DND-41 (cell line): ENCODE data around the gene PLPPR1.

Source experiments
- EZH2 ChIP-seq: IDR thresholded peaks from 3 replicates; pipeline ENCODE4 v1.6.1; 2012; ENCODE audit warnings: borderline replicate concordance, low read depth, mild to moderate bottlenecking, moderate library complexity, low read length, inconsistent platforms; ENCODE audit not compliant: severe bottlenecking
- TF ChIP-seq, protein P1 (sequence below): IDR thresholded peaks from 2 replicates; pipeline ENCODE4 v1.5.1; 2012; ENCODE audit warnings: borderline replicate concordance, low read length, moderate library complexity, mild to moderate bottlenecking; ENCODE audit not compliant: poor library complexity, severe bottlenecking; ENCODE audit errors: extremely low read depth

DNA sequence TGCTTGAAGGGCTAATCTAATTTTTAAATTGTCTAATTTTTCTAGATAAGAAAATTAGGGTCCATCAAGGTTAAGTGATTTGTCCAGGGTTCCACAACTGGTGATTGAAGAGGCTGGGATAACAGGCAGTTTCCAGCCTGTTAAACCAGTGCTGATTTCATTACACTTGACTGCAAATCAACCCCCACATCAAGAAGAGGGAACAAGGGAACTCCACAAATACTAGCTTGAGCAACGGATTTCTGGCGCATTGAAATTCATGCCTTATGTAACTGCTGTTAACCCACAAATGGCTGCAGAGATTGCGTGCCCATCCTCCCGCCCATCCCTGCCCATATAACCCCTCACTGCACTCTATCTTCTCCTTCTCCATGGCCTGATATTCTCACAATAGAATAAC, 10.0 kb downstream of the PLPPR1 start:
- TF ChIP-seq, protein P1, sequence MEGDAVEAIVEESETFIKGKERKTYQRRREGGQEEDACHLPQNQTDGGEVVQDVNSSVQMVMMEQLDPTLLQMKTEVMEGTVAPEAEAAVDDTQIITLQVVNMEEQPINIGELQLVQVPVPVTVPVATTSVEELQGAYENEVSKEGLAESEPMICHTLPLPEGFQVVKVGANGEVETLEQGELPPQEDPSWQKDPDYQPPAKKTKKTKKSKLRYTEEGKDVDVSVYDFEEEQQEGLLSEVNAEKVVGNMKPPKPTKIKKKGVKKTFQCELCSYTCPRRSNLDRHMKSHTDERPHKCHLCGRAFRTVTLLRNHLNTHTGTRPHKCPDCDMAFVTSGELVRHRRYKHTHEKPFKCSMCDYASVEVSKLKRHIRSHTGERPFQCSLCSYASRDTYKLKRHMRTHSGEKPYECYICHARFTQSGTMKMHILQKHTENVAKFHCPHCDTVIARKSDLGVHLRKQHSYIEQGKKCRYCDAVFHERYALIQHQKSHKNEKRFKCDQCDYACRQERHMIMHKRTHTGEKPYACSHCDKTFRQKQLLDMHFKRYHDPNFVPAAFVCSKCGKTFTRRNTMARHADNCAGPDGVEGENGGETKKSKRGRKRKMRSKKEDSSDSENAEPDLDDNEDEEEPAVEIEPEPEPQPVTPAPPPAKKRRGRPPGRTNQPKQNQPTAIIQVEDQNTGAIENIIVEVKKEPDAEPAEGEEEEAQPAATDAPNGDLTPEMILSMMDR: no peak
- no peak for TF ChIP-seq EZH2
